ENCODE measurements around the gene RUNX2. TPM values are rescaled to one million over a fixed set of nuclear protein-coding genes. Genes with fewer than 3 reads are reported as not detected.

The RUNX2 gene
- total and polyA plus RNA-seq, 9 of the 15 experiments (the other 6 are each of a cell fraction or from before 2014, with no cell fraction given), result 0.29 to 1.00 (median 0.43) TPM

DNA sequence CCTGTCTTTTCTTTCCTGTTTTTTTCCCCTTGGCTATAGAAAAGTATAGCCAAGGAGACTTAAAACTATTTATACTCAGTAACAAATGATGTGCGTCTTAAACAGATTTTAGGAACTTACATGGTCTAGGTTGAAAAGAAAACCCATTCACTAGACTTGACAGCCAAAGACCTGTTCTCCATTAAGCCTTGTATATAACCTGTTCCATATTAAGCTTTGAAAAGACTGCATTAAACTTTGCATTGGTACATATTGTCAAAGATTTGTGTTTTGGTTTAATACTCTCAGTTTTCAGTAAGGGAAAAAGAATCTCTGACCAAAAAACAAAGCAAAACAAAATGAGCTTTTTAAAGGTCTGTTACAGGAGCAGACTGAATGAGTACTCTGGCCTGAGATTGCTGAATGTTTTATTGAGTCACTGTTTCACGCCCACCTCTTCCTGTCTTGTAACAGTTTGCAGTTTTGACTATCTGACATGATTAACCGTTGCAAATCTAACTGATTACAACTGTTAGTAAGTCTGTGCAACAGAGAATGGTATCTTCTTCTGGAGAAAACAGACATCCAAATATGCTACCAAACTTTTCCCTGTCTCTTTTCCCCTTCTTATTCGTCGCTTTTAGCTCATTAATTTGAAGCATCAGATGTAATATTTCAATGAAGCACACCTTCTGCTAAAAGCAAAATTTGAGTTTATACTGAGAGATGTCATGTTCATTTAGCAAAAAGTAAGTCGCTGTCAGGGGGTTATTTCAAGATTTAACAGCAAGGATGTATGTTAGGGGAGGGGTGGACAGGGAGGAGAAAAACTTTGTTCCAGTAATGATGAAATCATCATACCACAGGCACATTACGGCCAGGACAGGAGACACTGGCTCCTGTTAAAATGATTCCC, 108.7 kb downstream of the RUNX2 start (continued):
- TF ChIP-seq ZBTB5 (IDR thresholded peaks at IDR 0.05) (no peak), ZC3H8 (IDR thresholded peaks at IDR 0.05) (no peak), ZNF583 (CRISPR knock-in tag; IDR thresholded peaks at IDR 0.05) (no peak), ELF4 (CRISPR knock-in tag; IDR thresholded peaks at IDR 0.05) (no peak), YY1 (IDR thresholded peaks at IDR 0.05; ENCODE audit: borderline replicate concordance in 1 of 3, control insufficient read depth in 1 of 3, extremely low read depth in 1 of 3, insufficient read depth in 3 of 3, insufficient read length in 1 of 3, insufficient replicate concordance in 2 of 3, low read depth in 1 of 3, low read length in 2 of 3) (no peak), PTBP1 (IDR thresholded peaks at IDR 0.05; ENCODE audit: low read depth, low read length) (no peak), SMAD2 (IDR thresholded peaks at IDR 0.05; ENCODE audit: low read depth, low read length) (no peak), SIRT6 (IDR thresholded peaks at IDR 0.05; ENCODE audit: low read depth, low read length) (no peak), CC2D1A (IDR thresholded peaks at IDR 0.05) (peak; percentile 49; the same call in 1 of the 2 replicates), RBM34 (IDR thresholded peaks at IDR 0.05; ENCODE audit: borderline replicate concordance, insufficient read depth, low read length) (no peak), ZNF77 (CRISPR knock-in tag; IDR thresholded peaks at IDR 0.05) (no peak), ZNF511 (CRISPR knock-in tag; IDR thresholded peaks at IDR 0.05) (no peak), ZNF384 (IDR thresholded peaks at IDR 0.05; ENCODE audit: low read depth, low read length) (no peak), TGIF2 (CRISPR knock-in tag; IDR thresholded peaks at IDR 0.05) (no peak), GTF2F1 (IDR thresholded peaks at IDR 0.05; ENCODE audit: low read depth, low read length) (no peak), PKNOX1 (IDR thresholded peaks at IDR 0.05) (peak; percentile 86), SMAD4 (CRISPR knock-in tag; conservative IDR thresholded peaks at IDR 0.05) (peak; percentile 66)
- TF ChIP-seq, protein P1, sequence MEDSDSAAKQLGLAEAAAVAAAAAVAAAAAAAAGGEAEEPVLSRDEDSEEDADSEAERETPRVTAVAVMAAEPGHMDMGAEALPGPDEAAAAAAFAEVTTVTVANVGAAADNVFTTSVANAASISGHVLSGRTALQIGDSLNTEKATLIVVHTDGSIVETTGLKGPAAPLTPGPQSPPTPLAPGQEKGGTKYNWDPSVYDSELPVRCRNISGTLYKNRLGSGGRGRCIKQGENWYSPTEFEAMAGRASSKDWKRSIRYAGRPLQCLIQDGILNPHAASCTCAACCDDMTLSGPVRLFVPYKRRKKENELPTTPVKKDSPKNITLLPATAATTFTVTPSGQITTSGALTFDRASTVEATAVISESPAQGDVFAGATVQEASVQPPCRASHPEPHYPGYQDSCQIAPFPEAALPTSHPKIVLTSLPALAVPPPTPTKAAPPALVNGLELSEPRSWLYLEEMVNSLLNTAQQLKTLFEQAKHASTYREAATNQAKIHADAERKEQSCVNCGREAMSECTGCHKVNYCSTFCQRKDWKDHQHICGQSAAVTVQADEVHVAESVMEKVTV (CRISPR knock-in tag; IDR thresholded peaks at IDR 0.05), result peak; percentile 32; the same call in 1 of the 2 replicates
- TF ChIP-seq, protein P2, sequence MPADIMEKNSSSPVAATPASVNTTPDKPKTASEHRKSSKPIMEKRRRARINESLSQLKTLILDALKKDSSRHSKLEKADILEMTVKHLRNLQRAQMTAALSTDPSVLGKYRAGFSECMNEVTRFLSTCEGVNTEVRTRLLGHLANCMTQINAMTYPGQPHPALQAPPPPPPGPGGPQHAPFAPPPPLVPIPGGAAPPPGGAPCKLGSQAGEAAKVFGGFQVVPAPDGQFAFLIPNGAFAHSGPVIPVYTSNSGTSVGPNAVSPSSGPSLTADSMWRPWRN (IDR thresholded peaks at IDR 0.05; ENCODE audit: low read depth), result no peak
- TF ChIP-seq, protein P3, sequence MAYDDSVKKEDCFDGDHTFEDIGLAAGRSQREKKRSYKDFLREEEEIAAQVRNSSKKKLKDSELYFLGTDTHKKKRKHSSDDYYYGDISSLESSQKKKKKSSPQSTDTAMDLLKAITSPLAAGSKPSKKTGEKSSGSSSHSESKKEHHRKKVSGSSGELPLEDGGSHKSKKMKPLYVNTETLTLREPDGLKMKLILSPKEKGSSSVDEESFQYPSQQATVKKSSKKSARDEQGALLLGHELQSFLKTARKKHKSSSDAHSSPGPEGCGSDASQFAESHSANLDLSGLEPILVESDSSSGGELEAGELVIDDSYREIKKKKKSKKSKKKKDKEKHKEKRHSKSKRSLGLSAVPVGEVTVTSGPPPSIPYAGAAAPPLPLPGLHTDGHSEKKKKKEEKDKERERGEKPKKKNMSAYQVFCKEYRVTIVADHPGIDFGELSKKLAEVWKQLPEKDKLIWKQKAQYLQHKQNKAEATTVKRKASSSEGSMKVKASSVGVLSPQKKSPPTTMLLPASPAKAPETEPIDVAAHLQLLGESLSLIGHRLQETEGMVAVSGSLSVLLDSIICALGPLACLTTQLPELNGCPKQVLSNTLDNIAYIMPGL (CRISPR knock-in tag; IDR thresholded peaks at IDR 0.05), result no peak

Data from K562 (cell line).